Measurements from ENCODE around the gene NFIC.

GRCh38 chr19:3363841-3364500, 2.4 kb upstream of the NFIC start:
- TF ChIP-seq CTCF (IDR thresholded peaks at IDR 0.05; ENCODE audit: low read length) = no peak
- TF ChIP-seq EZH2phosphoT487 (IDR thresholded peaks at IDR 0.05; ENCODE audit: low read length) = no peak
- no peak for TF ChIP-seq EZH2 (optimal IDR thresholded peaks at IDR 0.05; ENCODE audit: low read depth, low read length)

Data from MM.1S (cell line).